Measurements from ENCODE around the gene PSD.
A peak's percentile ranks its signal among the peaks of the same experiment; 100 is the strongest.

Gene PSD

GRCh38 chr10:102402512-102402896 lies 16.1 kb downstream of the PSD start:
- no peak for DNase-seq

- DNase-seq: no peak
Observed at GRCh38 chr10:102401735-102402511, 16.7 kb downstream of the PSD start.

- DNase-seq: no peak
Observed at GRCh38 chr10:102401342-102401654, 17.3 kb downstream of the PSD start.

- DNase-seq: no peak
Observed at GRCh38 chr10:102400598-102401341, 17.8 kb downstream of the PSD start.

GRCh38 chr10:102400076-102400475 lies 18.5 kb downstream of the PSD start:
- no peak for DNase-seq

- DNase-seq: peak; percentile 88 to 90
Observed at GRCh38 chr10:102399217-102400021, 19.2 kb downstream of the PSD start.

- no peak for DNase-seq
Observed at GRCh38 chr10:102398172-102399020, 20.2 kb downstream of the PSD start.

GRCh38 chr10:102397222-102398171 lies 21.1 kb downstream of the PSD start:
- no peak for DNase-seq

GRCh38 chr10:102396730-102397151 lies 21.8 kb downstream of the PSD start:
- DNase-seq: no peak

GRCh38 chr10:102396317-102396650 lies 22.3 kb downstream of the PSD start:
- DNase-seq: no peak

GRCh38 chr10:102395400-102396316 lies 22.9 kb downstream of the PSD start, which contains the start of gene NFKB2:
Gene NFKB2 (plus strand): TSS chr10:102395705. CDS start chr10:102395960, 255 bp downstream.
- peak; percentile 93 to 94 for DNase-seq

- peak; percentile 59 to 68 for DNase-seq
Observed at GRCh38 chr10:102394801-102395399, 23.7 kb downstream of the PSD start.

- peak; percentile 99 for DNase-seq
Observed at GRCh38 chr10:102394079-102394800, 24.3 kb downstream of the PSD start.

GRCh38 chr10:102393411-102394078 lies 25.0 kb downstream of the PSD start:
- DNase-seq: no peak

GRCh38 chr10:102392306-102392705 lies 26.3 kb downstream of the PSD start:
- DNase-seq: no peak

GRCh38 chr10:102389894-102390293 lies 28.7 kb downstream of the PSD start:
- DNase-seq: no peak

- no peak for DNase-seq
Observed at GRCh38 chr10:102384606-102385429, 33.8 kb downstream of the PSD start.

GRCh38 chr10:102384053-102384452 lies 34.5 kb downstream of the PSD start:
- DNase-seq: peak in 1 of 2 experiments; percentile 12
